ENCODE results near the gene SYDE2. TPM values are rescaled to one million over a fixed set of nuclear protein-coding genes. Genes with fewer than 3 reads are reported as not detected.

SYDE2 gene
- total and polyA plus RNA-seq, 2 donors (not counting 1 experiment from before 2014, with no cell fraction given), result 3.6 to 7.4 TPM

DNA sequence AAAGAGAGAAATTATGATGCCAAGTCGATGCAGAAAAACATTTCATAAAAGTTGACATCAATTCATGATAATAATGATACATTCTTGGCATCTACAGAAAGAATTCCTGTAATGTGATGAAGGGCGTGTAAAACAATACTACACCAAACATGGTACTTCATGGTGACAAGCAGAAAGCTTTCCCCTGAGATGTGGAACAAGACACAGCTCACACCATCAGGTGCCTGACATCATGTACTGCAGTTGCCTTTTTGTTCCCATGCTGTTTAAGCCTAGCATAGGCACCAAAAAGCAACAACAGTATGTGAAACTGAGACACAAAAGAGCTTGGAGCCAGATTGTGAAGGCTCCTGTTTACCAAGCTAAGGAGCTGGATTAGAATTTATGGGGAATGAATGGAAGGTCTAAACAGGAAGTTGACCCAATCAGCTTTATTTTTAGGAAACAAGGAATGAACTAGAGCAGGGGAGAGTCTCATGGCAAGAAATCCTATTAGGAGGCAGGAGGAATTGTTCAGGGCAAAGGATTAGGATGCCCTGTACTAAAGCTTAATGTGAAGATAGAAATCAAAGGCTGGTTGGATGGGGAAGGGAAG lies 67.2 kb downstream of the SYDE2 start:
- no peak for DNase-seq (ENCODE audit: low read depth in 2 of 2)

DNA sequence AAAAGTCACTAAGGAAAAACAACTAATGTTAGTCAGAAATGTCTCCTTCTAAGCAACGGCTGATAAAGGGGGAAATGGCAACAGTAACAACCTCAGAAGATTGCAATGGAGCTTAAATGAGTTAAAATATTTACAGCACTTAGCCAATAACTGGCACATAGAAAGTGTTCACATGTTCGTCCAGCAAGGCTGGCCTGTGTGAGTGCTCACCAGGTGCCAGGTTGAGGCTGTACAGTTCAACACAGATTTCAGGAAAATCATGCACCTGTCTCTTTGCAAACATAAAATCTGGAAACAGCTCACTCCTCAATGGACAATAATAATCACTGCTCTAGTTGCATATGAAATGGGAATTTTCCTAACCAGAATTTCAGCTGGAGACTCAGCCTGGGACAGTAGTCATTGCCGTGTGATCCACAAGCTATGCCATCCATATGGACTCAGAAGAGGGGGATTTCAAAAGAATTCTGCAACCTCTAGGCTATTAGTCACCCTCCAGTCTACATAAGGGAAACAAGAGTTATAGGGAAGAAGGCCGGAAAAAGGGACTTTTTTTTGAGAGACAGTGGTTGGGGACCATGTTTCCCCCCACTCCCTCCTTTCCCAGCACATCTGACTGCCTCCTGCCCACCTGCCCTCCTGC lies 68.6 kb downstream of the SYDE2 start:
- no peaks in the 10 kb centered on the region for H4K20me1 ChIP-seq (ENCODE audit: control insufficient read depth, extremely low read depth, insufficient read depth, low read length)
- no peak overlapping the region for H3K4me2 ChIP-seq (ENCODE audit: extremely low read depth, insufficient read depth, low read length)
- TF ChIP-seq, protein P1, sequence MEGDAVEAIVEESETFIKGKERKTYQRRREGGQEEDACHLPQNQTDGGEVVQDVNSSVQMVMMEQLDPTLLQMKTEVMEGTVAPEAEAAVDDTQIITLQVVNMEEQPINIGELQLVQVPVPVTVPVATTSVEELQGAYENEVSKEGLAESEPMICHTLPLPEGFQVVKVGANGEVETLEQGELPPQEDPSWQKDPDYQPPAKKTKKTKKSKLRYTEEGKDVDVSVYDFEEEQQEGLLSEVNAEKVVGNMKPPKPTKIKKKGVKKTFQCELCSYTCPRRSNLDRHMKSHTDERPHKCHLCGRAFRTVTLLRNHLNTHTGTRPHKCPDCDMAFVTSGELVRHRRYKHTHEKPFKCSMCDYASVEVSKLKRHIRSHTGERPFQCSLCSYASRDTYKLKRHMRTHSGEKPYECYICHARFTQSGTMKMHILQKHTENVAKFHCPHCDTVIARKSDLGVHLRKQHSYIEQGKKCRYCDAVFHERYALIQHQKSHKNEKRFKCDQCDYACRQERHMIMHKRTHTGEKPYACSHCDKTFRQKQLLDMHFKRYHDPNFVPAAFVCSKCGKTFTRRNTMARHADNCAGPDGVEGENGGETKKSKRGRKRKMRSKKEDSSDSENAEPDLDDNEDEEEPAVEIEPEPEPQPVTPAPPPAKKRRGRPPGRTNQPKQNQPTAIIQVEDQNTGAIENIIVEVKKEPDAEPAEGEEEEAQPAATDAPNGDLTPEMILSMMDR (conservative IDR thresholded peaks at IDR 0.05 in 1 of 2, IDR thresholded peaks at IDR 0.05 in 1 of 2; ENCODE audit: low read depth in 1 of 2, low read length in 2 of 2), result no peak
- TF ChIP-seq EZH2 (IDR thresholded peaks at IDR 0.05; ENCODE audit: low read length, missing control alignments), result no peak
- H3K27me3 ChIP-seq (ENCODE audit: control insufficient read depth, insufficient read depth, low read length), result no peaks in the 10 kb centered on the region
- H3K36me3 ChIP-seq (ENCODE audit: control insufficient read depth, insufficient read depth, low read length), result no peaks in the 10 kb centered on the region
- H2AFZ ChIP-seq (ENCODE audit: low read length), result no peak overlapping the region
- no peak overlapping the region for H3K9ac ChIP-seq (ENCODE audit: insufficient read depth, low read length)
- no peaks in the 10 kb centered on the region for H3K9me3 ChIP-seq (ENCODE audit: control insufficient read depth, insufficient read depth, low read depth, low read length)
- H3K4me1 ChIP-seq (ENCODE audit: control insufficient read depth, extremely low read depth, insufficient read depth, low read length), result peaks cover 11% of the 10 kb centered on the region
- H3K4me3 ChIP-seq (replicated peaks in 1 of 4; ENCODE audit: control extremely low read depth in 1 of 4, insufficient read depth in 1 of 4, low read depth in 3 of 4, low read length in 4 of 4), result no peak overlapping the region
- DNase-seq (ENCODE audit: low read depth in 2 of 2), result no peak
- H3K79me2 ChIP-seq (ENCODE audit: control insufficient read depth, insufficient read depth, low read length), result no peaks in the 10 kb centered on the region
- H3K27ac ChIP-seq (ENCODE audit: insufficient read depth, low read length), result no peak overlapping the region

More for the DNA sequence above, 67.2 kb downstream of the SYDE2 start:
- no peaks in the 10 kb centered on the region for H4K20me1 ChIP-seq (ENCODE audit: control insufficient read depth, extremely low read depth, insufficient read depth, low read length)
- no peaks in the 10 kb centered on the region for H3K9me3 ChIP-seq (ENCODE audit: control insufficient read depth, insufficient read depth, low read depth, low read length)
- H3K4me3 ChIP-seq (replicated peaks in 1 of 4; ENCODE audit: control extremely low read depth in 1 of 4, insufficient read depth in 1 of 4, low read depth in 3 of 4, low read length in 4 of 4), result no peak overlapping the region
- H3K79me2 ChIP-seq (ENCODE audit: control insufficient read depth, insufficient read depth, low read length), result no peaks in the 10 kb centered on the region
- no peaks in the 10 kb centered on the region for H3K36me3 ChIP-seq (ENCODE audit: control insufficient read depth, insufficient read depth, low read length)
- H3K9ac ChIP-seq (ENCODE audit: insufficient read depth, low read length), result no peak overlapping the region
- no peaks in the 10 kb centered on the region for H3K27me3 ChIP-seq (ENCODE audit: control insufficient read depth, insufficient read depth, low read length)
- no peak for TF ChIP-seq EZH2 (IDR thresholded peaks at IDR 0.05; ENCODE audit: low read length, missing control alignments)
- TF ChIP-seq, protein P1 (conservative IDR thresholded peaks at IDR 0.05 in 1 of 2, IDR thresholded peaks at IDR 0.05 in 1 of 2; ENCODE audit: low read depth in 1 of 2, low read length in 2 of 2), result no peak
- H2AFZ ChIP-seq (ENCODE audit: low read length), result no peak overlapping the region
- H3K4me1 ChIP-seq (ENCODE audit: control insufficient read depth, extremely low read depth, insufficient read depth, low read length), result peaks cover 8% of the 10 kb centered on the region
- no peak overlapping the region for H3K4me2 ChIP-seq (ENCODE audit: extremely low read depth, insufficient read depth, low read length)
- H3K27ac ChIP-seq (ENCODE audit: insufficient read depth, low read length), result no peak overlapping the region

DNA sequence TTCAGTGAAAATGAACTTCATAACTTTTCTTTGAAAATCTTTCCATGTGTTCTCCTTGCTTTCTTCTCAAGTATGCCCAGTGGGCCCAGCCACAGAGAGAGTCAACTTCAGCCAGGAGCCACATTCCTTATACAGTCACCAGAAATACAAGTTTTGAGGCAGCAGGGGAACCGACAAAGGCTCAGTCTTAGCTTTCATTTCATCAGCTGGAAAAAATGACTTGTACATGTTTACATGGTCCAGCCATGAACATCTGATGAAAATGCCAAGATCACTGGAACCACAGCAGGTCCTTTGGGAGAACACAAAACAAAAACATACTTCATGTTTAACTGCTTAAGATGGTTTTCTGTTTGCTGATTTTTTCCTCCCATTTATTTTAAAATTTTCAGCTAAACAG lies 72.5 kb downstream of the SYDE2 start:
- H3K27me3 ChIP-seq (ENCODE audit: control insufficient read depth, insufficient read depth, low read length), result no peaks in the 10 kb centered on the region
- H2AFZ ChIP-seq (ENCODE audit: low read length), result no peak overlapping the region
- no peak overlapping the region for H3K9ac ChIP-seq (ENCODE audit: insufficient read depth, low read length)
- H3K36me3 ChIP-seq (ENCODE audit: control insufficient read depth, insufficient read depth, low read length), result no peaks in the 10 kb centered on the region
- DNase-seq (ENCODE audit: low read depth in 2 of 2), result peak; percentile 41 to 62
- H4K20me1 ChIP-seq (ENCODE audit: control insufficient read depth, extremely low read depth, insufficient read depth, low read length), result no peaks in the 10 kb centered on the region
- no peaks in the 10 kb centered on the region for H3K9me3 ChIP-seq (ENCODE audit: control insufficient read depth, insufficient read depth, low read depth, low read length)
- peak overlapping the region; percentile 29 for H3K4me2 ChIP-seq (ENCODE audit: extremely low read depth, insufficient read depth, low read length)
- peaks cover 3% of the 10 kb centered on the region for H3K4me1 ChIP-seq (ENCODE audit: control insufficient read depth, extremely low read depth, insufficient read depth, low read length)
- TF ChIP-seq EZH2 (IDR thresholded peaks at IDR 0.05; ENCODE audit: low read length, missing control alignments), result no peak
- TF ChIP-seq, protein P1 (conservative IDR thresholded peaks at IDR 0.05 in 1 of 2, IDR thresholded peaks at IDR 0.05 in 1 of 2; ENCODE audit: low read depth in 1 of 2, low read length in 2 of 2), result no peak
- no peaks in the 10 kb centered on the region for H3K79me2 ChIP-seq (ENCODE audit: control insufficient read depth, insufficient read depth, low read length)
- no peak overlapping the region for H3K4me3 ChIP-seq (replicated peaks in 1 of 4; ENCODE audit: control extremely low read depth in 1 of 4, insufficient read depth in 1 of 4, low read depth in 3 of 4, low read length in 4 of 4)
- H3K27ac ChIP-seq (ENCODE audit: insufficient read depth, low read length), result no peak overlapping the region

All from fibroblast of lung (primary cell).